Mesendoderm (in vitro differentiated cells): ENCODE measurements around the gene HS6ST1.

ENCODE experiments used
- DNase-seq: peaks from one replicate; pipeline ENCODE4 v3.0.0; 2013
- H2AK5ac ChIP-seq: 2 replicates; pipeline ENCODE4 v1.6.1; 2013; ENCODE audit warnings: low read length, inconsistent platforms
- H2BK120ac ChIP-seq: 2 replicates; pipeline ENCODE4 v1.6.1; 2013; ENCODE audit warnings: low read depth, mild to moderate bottlenecking, low read length, moderate library complexity, mixed read lengths
- H2BK15ac ChIP-seq: replicated peaks from 2 replicates; pipeline ENCODE4 v1.6.1; 2013; ENCODE audit warnings: low read depth, mild to moderate bottlenecking, moderate library complexity
- H2BK5ac ChIP-seq: 2 replicates; pipeline ENCODE4 v1.6.1; 2013; ENCODE audit warnings: low read length, inconsistent platforms
- H3K18ac ChIP-seq: 2 replicates; pipeline ENCODE4 v1.6.1; 2013; ENCODE audit warnings: mild to moderate bottlenecking, low read length, mixed read lengths
- H3K23ac ChIP-seq: one replicate; pipeline ENCODE4 v1.6.1; 2013; ENCODE audit warnings: low read length
- H3K27ac ChIP-seq: 2 replicates; pipeline ENCODE4 v1.5.1; 2013; ENCODE audit warnings: low read depth, mild to moderate bottlenecking, inconsistent platforms, low read length, moderate library complexity
- H3K27me3 ChIP-seq: 2 replicates; pipeline ENCODE4 v1.6.1; 2013; ENCODE audit warnings: low read length, control low read depth, mild to moderate bottlenecking, inconsistent platforms; ENCODE audit not compliant: insufficient read depth, poor library complexity
- H3K36me3 ChIP-seq: 2 replicates; pipeline ENCODE4 v1.6.1; 2013; ENCODE audit warnings: low read length, inconsistent platforms; ENCODE audit not compliant: control insufficient read depth, insufficient read depth
- H3K4ac ChIP-seq: one replicate; pipeline ENCODE4 v1.6.1; 2013; ENCODE audit warnings: low read depth, mild to moderate bottlenecking, low read length, moderate library complexity
- H3K4me1 ChIP-seq: 2 replicates; pipeline ENCODE4 v1.6.1; 2013; ENCODE audit warnings: low read depth, low read length, inconsistent platforms; ENCODE audit not compliant: control insufficient read depth
- H3K4me2 ChIP-seq: 2 replicates; pipeline ENCODE4 v1.6.1; 2013; ENCODE audit warnings: low read length
- H3K4me3 ChIP-seq: 2 replicates; pipeline ENCODE4 v1.5.1; 2013; ENCODE audit warnings: mild to moderate bottlenecking, low read length
- H3K56ac ChIP-seq: one replicate; pipeline ENCODE4 v1.6.1; 2013; ENCODE audit warnings: low read length
- H3K79me1 ChIP-seq: 2 replicates; pipeline ENCODE4 v1.6.1; 2013; ENCODE audit warnings: low read length, inconsistent platforms
- H3K79me2 ChIP-seq: 2 replicates; pipeline ENCODE4 v1.6.1; 2013; ENCODE audit warnings: mild to moderate bottlenecking, low read length; ENCODE audit not compliant: control insufficient read depth, insufficient read depth
- H3K9ac ChIP-seq: 2 replicates; pipeline ENCODE4 v1.6.1; 2013; ENCODE audit warnings: low read length, inconsistent platforms
- H4K5ac ChIP-seq: one replicate; pipeline ENCODE4 v1.6.1; 2013; ENCODE audit warnings: low read length
- H4K8ac ChIP-seq: one replicate; pipeline ENCODE4 v1.6.1; 2013; ENCODE audit warnings: low read depth, mild to moderate bottlenecking, control low read depth, low read length, moderate library complexity
- WGBS: extraction: QIAGEN DNeasy Blood & Tissue Kit; methylation state at CpG from one replicate; pipeline ENCODE4 v1.1.7; 2013; ENCODE audit warnings: low lambda C conversion rate, missing lambda C conversion rate; ENCODE audit not compliant: insufficient coverage; ENCODE audit errors: extremely low coverage; 5-methylcytosine and 5-hydroxymethylcytosine counted together

HS6ST1 gene

GRCh38 chr2:128298846-128299507, 19.7 kb downstream of the HS6ST1 start:
- Histone ChIP-seq H3K9ac (no peak overlapping the region), H3K27me3 (no peaks in the 10 kb centered on the region), H3K27ac (no peak overlapping the region), H3K18ac (no peak overlapping the region), H3K4me3 (no peak overlapping the region), H4K8ac (no peak overlapping the region), H2BK15ac (no peak overlapping the region), H3K56ac (no peak overlapping the region), H3K79me2 (peaks cover 82% of the 10 kb centered on the region), H3K4me2 (no peak overlapping the region), H3K4me1 (no peaks in the 10 kb centered on the region), H2BK5ac (no peak overlapping the region), H2BK120ac (no peak overlapping the region), H3K36me3 (no peaks in the 10 kb centered on the region), H3K23ac (no peak overlapping the region), H4K5ac (no peak overlapping the region), H2AK5ac (no peak overlapping the region), H3K4ac (no peak overlapping the region), H3K79me1 (peaks cover 60% of the 10 kb centered on the region)
- no CpG with 5 or more reads among the region's 16 CpGs for WGBS
- no peak for DNase-seq

- Histone ChIP-seq H3K23ac (no peak overlapping the region), H3K9ac (no peak overlapping the region), H2BK15ac (no peak overlapping the region), H3K79me2 (peaks cover 82% of the 10 kb centered on the region), H3K18ac (no peak overlapping the region), H4K5ac (no peak overlapping the region), H3K27me3 (no peaks in the 10 kb centered on the region), H2BK120ac (no peak overlapping the region), H2AK5ac (no peak overlapping the region), H3K4me3 (no peak overlapping the region), H3K4me1 (peaks cover 5% of the 10 kb centered on the region), H3K4me2 (no peak overlapping the region), H4K8ac (no peak overlapping the region), H3K79me1 (peaks cover 60% of the 10 kb centered on the region), H3K56ac (no peak overlapping the region), H3K4ac (no peak overlapping the region), H2BK5ac (no peak overlapping the region), H3K36me3 (no peaks in the 10 kb centered on the region), H3K27ac (no peak overlapping the region)
- WGBS = no CpG with 5 or more reads among the region's 7 CpGs
- no peak for DNase-seq
These were observed 20.4 kb downstream of the HS6ST1 start for GRCh38 chr2:128298286-128298685.

DNA sequence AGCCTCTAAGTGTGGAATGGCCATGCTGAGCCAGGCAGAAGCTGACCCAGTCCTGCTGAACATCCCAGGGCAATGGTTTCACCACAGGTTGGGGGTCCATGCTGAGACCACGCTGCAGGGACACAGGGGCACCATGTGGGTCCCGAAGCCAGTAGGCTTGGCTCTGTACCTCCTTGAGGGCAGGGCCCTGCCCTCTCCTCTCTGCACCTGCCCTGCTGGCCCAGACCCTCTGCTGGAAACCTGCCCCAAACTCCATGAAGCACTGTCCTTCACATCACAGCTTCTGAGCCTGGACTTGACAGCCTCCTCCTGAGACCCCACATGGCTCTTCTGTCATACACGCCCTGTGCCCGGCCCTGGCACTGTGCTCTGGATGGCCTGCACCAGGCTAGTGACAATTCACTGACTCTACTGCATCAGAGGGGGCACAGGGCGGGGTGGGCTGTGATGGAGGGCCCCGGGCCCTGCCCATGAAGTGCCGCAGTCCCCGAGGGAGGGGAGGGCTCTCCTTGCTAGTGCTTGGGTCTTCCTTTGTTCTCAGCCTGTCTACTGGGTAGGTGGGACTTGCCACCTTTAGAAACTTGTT, 24.7 kb downstream of the HS6ST1 start:
- Histone ChIP-seq H3K23ac (no peak overlapping the region), H3K56ac (no peak overlapping the region), H2BK5ac (no peak overlapping the region), H2BK120ac (no peak overlapping the region), H2AK5ac (no peak overlapping the region), H4K5ac (no peak overlapping the region), H3K4me3 (no peak overlapping the region), H3K27ac (no peak overlapping the region), H2BK15ac (no peak overlapping the region), H3K4me1 (peaks cover 10% of the 10 kb centered on the region), H3K79me1 (peaks cover 59% of the 10 kb centered on the region), H3K4me2 (no peak overlapping the region), H3K18ac (no peak overlapping the region), H3K27me3 (no peaks in the 10 kb centered on the region), H3K36me3 (no peaks in the 10 kb centered on the region), H3K79me2 (peaks cover 74% of the 10 kb centered on the region), H3K9ac (no peak overlapping the region), H4K8ac (no peak overlapping the region), H3K4ac (no peak overlapping the region)
- WGBS = no CpG with 5 or more reads among the region's 8 CpGs
- DNase-seq = no peak

DNA sequence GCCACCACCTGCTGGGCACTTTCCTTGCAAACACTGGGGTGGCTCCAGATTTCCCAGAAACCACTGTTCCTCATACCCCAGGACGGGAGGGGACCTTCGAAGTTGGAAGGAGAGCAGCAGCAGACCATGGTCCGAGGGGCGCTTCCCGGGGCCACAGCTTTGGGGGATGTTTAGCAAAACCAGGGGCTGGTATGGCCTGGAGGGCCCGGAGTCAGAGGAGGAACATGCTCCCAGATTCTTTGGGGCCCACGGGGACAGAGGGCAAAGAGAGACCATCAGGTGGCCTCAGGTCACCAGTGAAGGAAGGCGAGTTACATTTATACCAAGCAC, 25.3 kb downstream of the HS6ST1 start:
- Histone ChIP-seq H3K56ac (no peak overlapping the region), H2BK15ac (no peak overlapping the region), H3K27ac (no peak overlapping the region), H2AK5ac (no peak overlapping the region), H2BK5ac (no peak overlapping the region), H4K5ac (no peak overlapping the region), H3K18ac (no peak overlapping the region), H3K4me2 (no peak overlapping the region), H3K4ac (no peak overlapping the region), H3K4me1 (peaks cover 10% of the 10 kb centered on the region), H3K4me3 (no peak overlapping the region), H3K27me3 (no peaks in the 10 kb centered on the region), H3K9ac (no peak overlapping the region), H3K23ac (no peak overlapping the region), H3K79me1 (peaks cover 56% of the 10 kb centered on the region), H2BK120ac (no peak overlapping the region), H3K36me3 (no peaks in the 10 kb centered on the region), H3K79me2 (peaks cover 73% of the 10 kb centered on the region), H4K8ac (no peak overlapping the region)
- no CpG with 5 or more reads among the region's 8 CpGs for WGBS
- no peak for DNase-seq

DNA sequence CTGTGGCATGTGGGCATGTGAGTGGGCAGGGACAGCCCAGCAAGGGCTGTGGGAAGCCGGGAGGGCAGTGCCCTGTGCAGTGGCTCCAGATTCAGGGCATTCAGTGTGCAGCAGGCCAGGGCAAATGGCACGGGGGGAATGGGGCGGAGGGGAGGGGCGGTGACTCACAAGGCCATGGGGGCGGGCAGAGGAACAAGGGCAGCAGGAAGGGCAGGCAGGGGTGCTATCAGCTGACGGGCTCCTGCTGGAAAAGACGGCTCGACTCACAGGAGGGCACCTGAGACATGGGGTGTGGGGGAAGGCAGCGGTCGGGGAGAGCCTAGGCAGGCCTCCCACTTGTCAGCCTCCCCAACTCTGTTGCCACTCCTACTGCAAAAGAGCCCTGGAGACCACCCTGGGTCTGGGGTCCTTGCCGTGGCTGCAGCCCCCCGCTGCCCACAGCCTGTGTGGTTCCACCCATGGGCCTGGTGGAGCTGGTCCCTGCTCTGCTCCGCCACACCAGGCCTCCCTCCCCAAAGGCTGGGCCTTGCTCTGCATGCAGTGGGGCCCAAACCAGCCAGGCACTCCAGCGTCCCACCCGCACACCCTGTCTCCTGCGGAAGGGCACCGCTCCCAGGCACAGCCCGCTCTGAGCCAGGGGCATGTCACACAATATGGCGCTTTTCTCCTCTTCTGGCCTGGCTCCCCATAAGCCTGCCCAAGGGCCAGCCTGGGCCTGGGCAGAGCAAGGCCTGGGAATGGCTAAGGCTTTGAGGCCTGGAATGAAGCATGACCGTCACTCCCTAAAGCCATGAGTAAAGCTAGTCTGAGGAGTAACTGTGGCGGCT, 25.9 kb downstream of the HS6ST1 start:
- Histone ChIP-seq H3K27me3 (no peaks in the 10 kb centered on the region), H3K18ac (no peak overlapping the region), H2AK5ac (no peak overlapping the region), H2BK15ac (no peak overlapping the region), H3K4me3 (no peak overlapping the region), H3K4ac (no peak overlapping the region), H2BK120ac (no peak overlapping the region), H3K79me2 (peaks cover 75% of the 10 kb centered on the region), H3K79me1 (peaks cover 58% of the 10 kb centered on the region), H4K5ac (no peak overlapping the region), H3K36me3 (no peaks in the 10 kb centered on the region), H3K4me1 (peaks cover 10% of the 10 kb centered on the region), H3K9ac (peak overlapping the region; percentile 5), H3K23ac (no peak overlapping the region), H3K4me2 (no peak overlapping the region), H3K56ac (peak overlapping the region; percentile 53), H3K27ac (peak overlapping the region; percentile 9), H2BK5ac (no peak overlapping the region), H4K8ac (no peak overlapping the region)
- DNase-seq = peak; percentile 58
- no CpG with 5 or more reads among the region's 21 CpGs for WGBS
